Activated effector memory CD4-positive, alpha-beta T cell treated with anti-CD3 and anti-CD28 coated beads, Interleukin-2, amount 50 U/mL, for 16 hours (primary cell): ENCODE results near the gene DSCAML1.

ENCODE experiments used
- DNase-seq: peaks from one replicate; pipeline ENCODE4 v3.0.0-alpha.2; 2020

DSCAML1 gene

GRCh38 chr11:117686711-117687110 lies 110.3 kb downstream of the DSCAML1 start:
- DNase-seq = no peak

- no peak for DNase-seq
These were observed 111.5 kb downstream of the DSCAML1 start for GRCh38 chr11:117685566-117685965.

DNA sequence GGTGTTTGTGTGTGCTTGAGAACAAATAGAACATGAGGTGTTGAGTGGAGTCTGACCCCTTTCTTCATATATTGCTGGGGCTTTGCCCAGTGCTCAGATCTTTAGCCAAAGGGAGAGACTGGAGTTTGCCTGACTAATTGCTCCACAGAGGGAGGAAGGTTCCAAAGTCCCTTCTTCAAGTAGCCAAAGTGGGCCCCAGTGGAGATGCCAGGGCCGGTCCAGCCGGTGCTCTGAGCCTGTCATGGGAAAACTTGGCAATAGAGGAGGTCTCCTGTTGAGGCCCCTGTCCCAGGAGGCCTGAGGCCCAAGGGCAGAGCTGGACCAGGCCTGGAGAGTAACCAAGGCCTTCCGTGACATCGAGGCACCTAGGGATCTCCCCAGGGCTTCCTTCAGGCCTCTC lies 112.3 kb downstream of the DSCAML1 start:
- no peak for DNase-seq

DNA sequence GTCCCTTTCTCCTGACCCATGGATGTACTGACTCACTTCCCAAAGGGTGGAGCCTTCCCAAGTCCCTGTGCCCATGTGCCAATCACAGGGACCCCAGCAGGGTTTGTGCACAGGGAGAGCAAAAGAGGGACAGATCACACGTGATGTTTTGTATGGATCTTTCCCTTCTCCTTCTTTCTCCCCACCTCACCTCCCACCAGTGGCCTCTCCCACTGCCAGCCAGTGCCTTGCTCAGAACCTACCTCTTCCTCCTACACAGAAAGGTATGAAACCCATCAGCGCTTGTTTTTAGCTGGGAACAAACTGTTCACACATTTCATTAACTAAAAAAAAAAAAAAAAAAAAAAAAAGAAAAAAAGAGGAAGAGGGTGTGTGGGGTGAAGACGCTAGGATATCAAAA lies 112.9 kb downstream of the DSCAML1 start:
- DNase-seq = no peak

DNA sequence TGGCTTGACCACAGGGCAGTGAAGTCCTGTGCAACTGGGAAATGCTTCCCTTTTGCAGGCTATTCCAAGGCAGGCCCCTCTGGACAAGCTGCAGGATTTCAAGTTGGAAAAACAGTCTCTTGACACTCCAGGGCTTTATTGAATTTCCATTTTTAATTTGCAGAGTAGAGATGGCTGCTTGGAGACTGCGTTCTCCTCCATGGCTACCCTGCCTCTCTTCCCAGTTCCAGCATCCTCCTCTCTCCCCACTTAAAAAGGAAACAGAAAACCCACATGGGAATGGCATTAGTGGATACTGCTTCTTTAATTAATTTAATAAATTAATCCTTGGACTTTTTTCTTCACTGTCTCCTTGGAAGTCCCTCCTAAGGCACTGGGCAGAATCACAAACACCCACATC lies 115.6 kb downstream of the DSCAML1 start:
- DNase-seq = no peak

GRCh38 chr11:117679461-117679860 lies 117.6 kb downstream of the DSCAML1 start:
- no peak for DNase-seq

GRCh38 chr11:117678658-117679406 lies 118.2 kb downstream of the DSCAML1 start:
- DNase-seq = no peak

DNA sequence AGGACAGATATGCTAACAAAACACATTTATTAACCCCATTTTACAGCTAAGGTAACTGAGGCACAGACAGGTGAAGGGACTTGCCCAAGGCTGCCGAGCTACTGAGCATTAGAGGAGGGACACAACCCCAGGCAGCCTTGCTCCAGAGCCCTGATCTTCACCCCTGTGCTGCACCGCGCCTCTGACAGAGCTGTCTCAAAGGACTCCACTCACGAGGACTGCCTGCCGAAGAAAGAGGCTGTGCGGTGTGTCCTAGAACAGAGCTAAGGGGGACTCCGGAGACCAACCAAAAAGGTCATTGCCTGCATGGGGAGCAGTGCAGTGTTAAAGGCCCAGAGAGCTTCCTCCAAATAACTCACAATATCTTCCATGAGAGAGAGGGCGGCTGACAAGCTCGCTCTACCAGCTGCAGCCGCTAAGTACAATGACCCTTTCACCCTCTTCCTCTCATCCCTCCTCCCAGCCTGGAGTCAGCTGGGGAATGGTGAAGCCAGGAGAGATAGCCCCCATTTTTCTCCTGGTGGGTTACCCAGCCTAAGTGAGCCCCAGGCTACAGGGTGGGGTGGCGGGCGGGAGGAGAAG lies 119.2 kb downstream of the DSCAML1 start:
- no peak for DNase-seq

DNA sequence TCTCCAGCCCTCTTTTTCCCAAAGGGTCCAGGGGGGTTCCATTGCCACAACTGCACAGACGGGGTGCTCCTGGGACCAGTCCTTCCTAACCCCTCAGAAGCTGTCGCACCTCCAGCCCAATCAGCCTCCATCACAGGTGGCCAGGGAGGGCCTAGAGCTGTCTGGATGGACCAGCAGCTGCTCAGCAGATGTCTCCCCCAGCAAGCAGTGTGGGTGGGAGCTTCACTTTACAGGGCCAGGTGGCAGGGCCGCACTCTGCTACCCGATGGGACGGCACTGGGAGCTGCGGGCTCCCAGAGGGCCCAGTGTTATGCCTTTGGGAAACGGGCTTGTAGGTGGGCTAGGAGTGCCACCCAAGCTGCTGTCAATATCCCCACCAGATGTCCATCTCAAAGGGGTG lies 120.5 kb downstream of the DSCAML1 start:
- no peak for DNase-seq

GRCh38 chr11:117673602-117674001 lies 123.4 kb downstream of the DSCAML1 start:
- DNase-seq = no peak

DNA sequence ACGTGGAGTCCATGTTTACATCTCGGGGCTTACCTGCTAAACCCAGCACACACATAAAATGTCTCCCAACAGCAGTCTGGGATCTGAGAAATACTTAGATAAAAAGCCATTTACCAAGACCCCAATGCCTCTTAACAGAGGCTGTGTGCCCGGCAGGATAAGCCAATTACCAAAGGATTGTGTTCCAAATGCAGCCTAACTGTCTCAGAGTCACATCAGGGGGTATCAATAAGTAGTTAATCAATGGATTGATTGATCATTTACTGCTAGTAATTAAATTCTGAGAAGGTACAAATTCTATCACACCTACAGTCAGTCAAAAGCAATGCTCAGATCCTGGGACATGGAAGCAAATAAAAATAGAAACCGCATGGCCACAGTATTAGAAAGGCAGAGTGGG lies 125.6 kb downstream of the DSCAML1 start:
- no peak for DNase-seq

- no peak for DNase-seq
These were observed 126.1 kb downstream of the DSCAML1 start for GRCh38 chr11:117670924-117671323.

GRCh38 chr11:117670443-117670842 lies 126.6 kb downstream of the DSCAML1 start:
- DNase-seq = no peak

GRCh38 chr11:117669616-117670015 lies 127.4 kb downstream of the DSCAML1 start:
- no peak for DNase-seq

DNA sequence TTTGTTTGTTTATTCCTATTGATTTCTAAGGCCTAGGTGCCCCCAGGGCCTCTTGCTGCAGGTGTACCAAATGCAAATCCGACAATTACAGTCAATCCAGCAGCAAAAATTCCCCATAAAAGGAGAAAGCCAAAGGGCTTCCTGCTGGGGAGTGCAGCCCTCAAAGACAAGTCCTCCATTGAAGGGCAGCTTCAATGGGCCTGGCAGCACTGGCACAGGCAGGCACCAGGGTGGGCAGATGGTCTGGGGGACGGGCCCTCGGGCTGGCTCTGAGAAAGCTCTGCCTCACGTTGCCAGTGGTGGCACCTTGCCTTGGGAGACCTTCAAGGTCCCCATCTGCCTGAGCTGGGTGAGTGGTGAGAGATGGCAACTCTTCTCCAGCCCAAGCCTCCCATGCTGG lies 128.0 kb downstream of the DSCAML1 start:
- DNase-seq = no peak

- DNase-seq = no peak
These were observed 128.7 kb downstream of the DSCAML1 start for GRCh38 chr11:117668321-117668751.

GRCh38 chr11:117664897-117665296 lies 132.1 kb downstream of the DSCAML1 start:
- DNase-seq = no peak

GRCh38 chr11:117663821-117664220 lies 133.2 kb downstream of the DSCAML1 start:
- no peak for DNase-seq

- no peak for DNase-seq
These were observed 133.6 kb downstream of the DSCAML1 start for GRCh38 chr11:117663414-117663813.

GRCh38 chr11:117662671-117663269 lies 134.2 kb downstream of the DSCAML1 start:
- DNase-seq = no peak

GRCh38 chr11:117662255-117662654 lies 134.8 kb downstream of the DSCAML1 start:
- no peak for DNase-seq

- no peak for DNase-seq
These were observed 138.2 kb downstream of the DSCAML1 start for GRCh38 chr11:117658809-117659208.

DNA sequence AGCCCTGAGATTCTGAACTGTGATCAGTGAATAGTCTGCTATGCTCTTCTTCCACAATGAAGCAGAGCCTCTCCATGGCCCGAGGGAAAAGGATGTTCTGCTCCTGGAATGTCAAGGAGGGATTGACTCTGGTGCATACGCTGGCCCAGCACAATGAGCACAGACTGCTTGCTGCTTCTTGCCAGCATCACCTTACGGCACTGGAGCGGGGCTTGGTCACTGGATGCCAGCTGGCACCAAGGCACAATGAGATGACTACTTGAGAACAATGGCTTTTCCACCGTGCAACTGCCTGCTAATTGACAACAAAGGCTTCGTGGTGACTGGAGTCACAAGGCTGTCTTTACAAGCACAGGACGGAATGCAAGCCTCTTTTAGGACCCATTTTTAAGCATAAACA lies 139.2 kb downstream of the DSCAML1 start:
- DNase-seq = no peak
